OCI-M1 (cell line): Measurements from ENCODE around the gene TUBA1C.
"Not testable (repeated sequence)": the region's sequence is repeated elsewhere in the genome, so short reads cannot be mapped to it uniquely, and the experiment has no call there.

ENCODE experiments used
- DNase-seq: peaks from one replicate; lab custom pipeline; 2025; lab: John Stamatoyannopoulos, UW

Gene TUBA1C

GRCh38 chr12:49310451-49311000, 45.6 kb downstream of the TUBA1C start:
- not testable (repeated sequence) for DNase-seq

- no peak for DNase-seq
Measured at GRCh38 chr12:49314811-49315210, 49.9 kb downstream of the TUBA1C start.

- not testable (repeated sequence) for DNase-seq
Measured at GRCh38 chr12:49317118-49317517, 52.2 kb downstream of the TUBA1C start.

GRCh38 chr12:49320411-49321103, 55.7 kb downstream of the TUBA1C start:
- not testable (repeated sequence) for DNase-seq

- DNase-seq, result peak; percentile 42
Measured at GRCh38 chr12:49322367-49322707, 57.5 kb downstream of the TUBA1C start.

GRCh38 chr12:49322708-49323523, 58.0 kb downstream of the TUBA1C start, which contains the start of gene TROAP:
TROAP (plus strand) TSS chr12:49323255; CDS start chr12:49323609, 354 bp downstream.
- peak; percentile 99 for DNase-seq

- DNase-seq, result no peak
Measured at GRCh38 chr12:49323524-49324097, 58.7 kb downstream of the TUBA1C start.
